Left ventricle myocardium inferior (tissue), 1 donor: ENCODE results near the gene NUP133. TPM values are rescaled to one million over a fixed set of nuclear protein-coding genes. Genes with fewer than 3 reads are reported as not detected.
"Not testable (repeated sequence)": the region's sequence is repeated elsewhere in the genome, so short reads cannot be mapped to it uniquely, and the experiment has no call there.

ENCODE experiments used
- DNase-seq: peaks from one replicate; pipeline ENCODE4 v3.0.0-alpha.2; 2020
- H3K27ac ChIP-seq: fragments of 200-600 bp; replicated peaks from 2 replicates; pipeline ENCODE4 v1.8.0; 2021
- H3K27me3 ChIP-seq: fragments of 200-600 bp; 2 replicates; pipeline ENCODE4 v1.8.0; 2021; ENCODE audit warnings: low read depth
- H3K36me3 ChIP-seq: fragments of 200-600 bp; 2 replicates; pipeline ENCODE4 v1.8.0; 2021
- H3K4me1 ChIP-seq: fragments of 200-600 bp; 2 replicates; pipeline ENCODE4 v1.8.0; 2021
- H3K4me3 ChIP-seq: fragments of 200-600 bp; 2 replicates; pipeline ENCODE4 v1.8.0; 2021; ENCODE audit warnings: mild to moderate bottlenecking, moderate library complexity
- H3K9me3 ChIP-seq: fragments of 200-600 bp; replicated peaks from 2 replicates; pipeline ENCODE4 v1.8.0; 2021
- intact Hi-C: fragments of 100-400 bp; cut with micrococcal nuclease; formaldehyde crosslinking; loops from one replicate; pipeline ENCODE4 v1.11.0; 2022
- total RNA-seq: library from RNA; stranded (reverse); fragmentation: NEBNext Ultra II Directional; extraction: Animal tissue kit (Norgen Biotek cat#: 25700); gene quantifications from one replicate; pipeline ENCODE4 v1.2.1, GENCODE V29; 2021
- TF ChIP-seq, protein P1 (sequence below): fragments of 200-600 bp; IDR thresholded peaks from 2 replicates; pipeline ENCODE4 v1.8.0; 2021; ENCODE audit warnings: antibody characterized with exemption, mild to moderate bottlenecking, borderline replicate concordance
- donor health status: DM: no; HTN: yes; CAD: no; lungs with severe emphysema.

The NUP133 gene
- total RNA-seq, 1 donor from 2014 or later, result 31.3 TPM

DNA sequence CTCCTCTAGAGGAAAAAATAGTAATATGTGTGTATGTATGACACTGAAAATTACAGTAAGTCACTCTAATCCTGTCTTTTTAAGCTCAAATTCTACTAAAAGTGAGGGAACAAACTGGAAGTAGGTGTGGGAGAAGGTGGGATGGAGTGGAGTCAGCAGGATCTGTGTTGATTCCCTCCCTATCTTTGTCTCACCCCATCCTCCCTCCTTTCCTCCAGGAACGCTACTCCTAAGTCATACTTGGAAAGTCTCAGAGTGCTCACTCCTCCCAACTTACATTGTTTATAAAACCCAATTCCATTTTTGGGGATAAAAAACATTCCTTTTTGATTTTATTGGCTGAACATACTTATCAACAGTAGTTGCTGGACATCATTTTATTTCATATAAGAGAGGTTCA, 14.9 kb upstream of the NUP133 start:
- no peaks in the 10 kb centered on the region for H3K27me3 ChIP-seq
- DNase-seq, result no peak
- no peaks in the 10 kb centered on the region for H3K4me1 ChIP-seq
- H3K4me3 ChIP-seq, result no peak overlapping the region
- H3K27ac ChIP-seq, result no peak overlapping the region
- TF ChIP-seq, protein P1, sequence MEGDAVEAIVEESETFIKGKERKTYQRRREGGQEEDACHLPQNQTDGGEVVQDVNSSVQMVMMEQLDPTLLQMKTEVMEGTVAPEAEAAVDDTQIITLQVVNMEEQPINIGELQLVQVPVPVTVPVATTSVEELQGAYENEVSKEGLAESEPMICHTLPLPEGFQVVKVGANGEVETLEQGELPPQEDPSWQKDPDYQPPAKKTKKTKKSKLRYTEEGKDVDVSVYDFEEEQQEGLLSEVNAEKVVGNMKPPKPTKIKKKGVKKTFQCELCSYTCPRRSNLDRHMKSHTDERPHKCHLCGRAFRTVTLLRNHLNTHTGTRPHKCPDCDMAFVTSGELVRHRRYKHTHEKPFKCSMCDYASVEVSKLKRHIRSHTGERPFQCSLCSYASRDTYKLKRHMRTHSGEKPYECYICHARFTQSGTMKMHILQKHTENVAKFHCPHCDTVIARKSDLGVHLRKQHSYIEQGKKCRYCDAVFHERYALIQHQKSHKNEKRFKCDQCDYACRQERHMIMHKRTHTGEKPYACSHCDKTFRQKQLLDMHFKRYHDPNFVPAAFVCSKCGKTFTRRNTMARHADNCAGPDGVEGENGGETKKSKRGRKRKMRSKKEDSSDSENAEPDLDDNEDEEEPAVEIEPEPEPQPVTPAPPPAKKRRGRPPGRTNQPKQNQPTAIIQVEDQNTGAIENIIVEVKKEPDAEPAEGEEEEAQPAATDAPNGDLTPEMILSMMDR, result no peak
- intact Hi-C loops, result no loop called here
- H3K9me3 ChIP-seq, result no peaks in the 10 kb centered on the region
- H3K36me3 ChIP-seq, result peaks cover 73% of the 10 kb centered on the region

DNA sequence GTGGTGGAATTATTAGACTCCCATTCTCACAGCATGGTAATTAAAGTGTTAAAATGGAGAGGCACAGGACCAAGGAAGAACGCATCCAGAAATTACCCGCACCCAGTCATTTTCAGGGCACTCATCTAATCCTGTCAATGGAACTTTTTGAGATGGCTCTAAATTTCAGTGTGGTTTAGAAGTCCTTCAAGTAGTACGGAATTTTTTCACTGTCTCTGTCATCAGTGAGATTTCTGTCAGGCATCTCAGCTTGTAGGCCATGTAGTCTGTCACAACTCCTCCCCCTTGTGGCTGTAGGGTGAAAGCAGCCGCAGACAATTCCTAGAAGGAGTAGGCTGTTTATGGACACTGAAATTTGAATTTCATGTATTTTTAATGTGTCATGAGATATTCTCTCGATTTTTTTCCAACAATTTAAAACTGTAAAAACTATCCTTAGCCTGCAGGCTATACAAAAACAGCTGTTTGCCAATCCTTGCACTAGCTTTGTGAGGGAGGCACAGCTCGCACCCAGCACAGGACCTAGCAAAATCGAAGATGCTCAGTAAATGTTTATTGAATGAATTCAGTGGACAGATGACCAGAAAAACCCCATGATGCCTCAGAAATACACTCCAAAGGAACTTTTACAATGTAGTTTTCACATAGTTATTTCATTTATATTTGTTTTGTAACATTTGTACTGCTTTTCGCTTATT, 6.6 kb upstream of the NUP133 start:
- no peaks in the 10 kb centered on the region for H3K9me3 ChIP-seq
- H3K4me3 ChIP-seq, result no peak overlapping the region
- peaks cover 3% of the 10 kb centered on the region for H3K4me1 ChIP-seq
- TF ChIP-seq, protein P1, result peak; percentile 88
- H3K36me3 ChIP-seq, result peaks cover 10% of the 10 kb centered on the region
- no peaks in the 10 kb centered on the region for H3K27me3 ChIP-seq
- peak; percentile 37 for DNase-seq
- intact Hi-C loops, result no loop called here
- H3K27ac ChIP-seq, result no peak overlapping the region

- intact Hi-C loops, H3K36me3 ChIP-seq, H3K27ac ChIP-seq, H3K9me3 ChIP-seq, H3K4me3 ChIP-seq, H3K27me3 ChIP-seq, DNase-seq: not testable (repeated sequence)
- peaks cover 26% of the 10 kb centered on the region for H3K4me1 ChIP-seq
These were observed 3.5 kb upstream of the NUP133 start for GRCh38 chr1:229511625-229512024.

- H3K36me3 ChIP-seq, H3K9me3 ChIP-seq, H3K27me3 ChIP-seq, H3K4me3 ChIP-seq, H3K27ac ChIP-seq, DNase-seq, intact Hi-C loops: not testable (repeated sequence)
- H3K4me1 ChIP-seq, result peaks cover 30% of the 10 kb centered on the region
These were observed 3.1 kb upstream of the NUP133 start for GRCh38 chr1:229511201-229511600.

GRCh38 chr1:229509576-229509975, 1.4 kb upstream of the NUP133 start:
- H3K27me3 ChIP-seq, result no peaks in the 10 kb centered on the region
- H3K4me1 ChIP-seq, result peaks cover 33% of the 10 kb centered on the region
- TF ChIP-seq, protein P1, result no peak
- no peak for DNase-seq
- H3K9me3 ChIP-seq, result no peaks in the 10 kb centered on the region
- H3K36me3 ChIP-seq, result peaks cover 8% of the 10 kb centered on the region
- intact Hi-C loops, result no loop called here
- no peak overlapping the region for H3K4me3 ChIP-seq
- H3K27ac ChIP-seq, result no peak overlapping the region

- Histone ChIP-seq H3K27me3 (no peaks in the 10 kb centered on the region), H3K36me3 (peaks cover 11% of the 10 kb centered on the region), H3K9me3 (no peaks in the 10 kb centered on the region), H3K4me3 (peak overlapping the region; percentile 96), H3K4me1 (peaks cover 30% of the 10 kb centered on the region), H3K27ac (peak overlapping the region; percentile 97)
- intact Hi-C loops, result no loop called here
- DNase-seq, result no peak
- TF ChIP-seq, protein P1, result no peak
These were observed 739 bp upstream of the NUP133 start for GRCh38 chr1:229508823-229509337.
